Liver (tissue), 3 donors: ENCODE results near the gene SLC2A9.

Source experiments
- EGR1 ChIP-seq, 2 donors: IDR thresholded peaks; 2 replicates each; pipeline ENCODE4 v1.6.1; 2016 to 2018; ENCODE audit warnings: antibody characterized with exemption in 2 of 2, low read depth in 2 of 2
- SP1 ChIP-seq: IDR thresholded peaks from 2 replicates; pipeline ENCODE4 v1.6.1; 2018; ENCODE audit warnings: antibody characterized with exemption, mild to moderate bottlenecking
- TF ChIP-seq, protein P1 (sequence below): fragments of 150-350 bp; IDR thresholded peaks from 2 replicates; pipeline ENCODE4 v1.5.1; 2017; ENCODE audit warnings: improper control_type of control experiment, low read depth, low read length; ENCODE audit not compliant: missing input control
- donor health status: healthy.
- donor health status: healthy.

DNA sequence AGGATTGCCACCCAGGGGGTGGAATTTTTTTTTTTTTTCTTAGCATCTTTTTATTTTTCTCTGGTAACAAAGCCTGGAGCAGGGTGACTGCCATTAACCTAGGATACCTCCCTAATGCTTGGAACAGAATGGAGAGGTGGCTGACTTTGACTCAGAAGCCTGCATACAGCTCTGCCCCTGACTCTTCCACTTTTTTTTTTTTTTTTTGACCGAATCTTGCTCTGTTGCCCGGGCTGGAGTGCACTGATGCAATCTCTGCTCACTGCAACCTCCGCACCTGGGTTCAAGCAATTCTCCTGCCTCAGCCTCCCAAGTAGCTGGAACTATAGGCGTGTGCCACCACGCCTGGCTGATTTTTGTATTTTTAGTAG lies 341 bp upstream of the SLC2A9 start:
- TF ChIP-seq, protein P1, sequence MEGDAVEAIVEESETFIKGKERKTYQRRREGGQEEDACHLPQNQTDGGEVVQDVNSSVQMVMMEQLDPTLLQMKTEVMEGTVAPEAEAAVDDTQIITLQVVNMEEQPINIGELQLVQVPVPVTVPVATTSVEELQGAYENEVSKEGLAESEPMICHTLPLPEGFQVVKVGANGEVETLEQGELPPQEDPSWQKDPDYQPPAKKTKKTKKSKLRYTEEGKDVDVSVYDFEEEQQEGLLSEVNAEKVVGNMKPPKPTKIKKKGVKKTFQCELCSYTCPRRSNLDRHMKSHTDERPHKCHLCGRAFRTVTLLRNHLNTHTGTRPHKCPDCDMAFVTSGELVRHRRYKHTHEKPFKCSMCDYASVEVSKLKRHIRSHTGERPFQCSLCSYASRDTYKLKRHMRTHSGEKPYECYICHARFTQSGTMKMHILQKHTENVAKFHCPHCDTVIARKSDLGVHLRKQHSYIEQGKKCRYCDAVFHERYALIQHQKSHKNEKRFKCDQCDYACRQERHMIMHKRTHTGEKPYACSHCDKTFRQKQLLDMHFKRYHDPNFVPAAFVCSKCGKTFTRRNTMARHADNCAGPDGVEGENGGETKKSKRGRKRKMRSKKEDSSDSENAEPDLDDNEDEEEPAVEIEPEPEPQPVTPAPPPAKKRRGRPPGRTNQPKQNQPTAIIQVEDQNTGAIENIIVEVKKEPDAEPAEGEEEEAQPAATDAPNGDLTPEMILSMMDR, result no peak
- TF ChIP-seq EGR1 (IDR thresholded peaks at IDR 0.05; ENCODE audit: low read depth in 2 of 2), result peak in 1 of 2 donors; percentile 3
- TF ChIP-seq SP1, result no peak
